HG03066 (cell line): ENCODE data around the gene STXBP6.
"Not testable (repeated sequence)": the region's sequence is repeated elsewhere in the genome, so short reads cannot be mapped to it uniquely, and the experiment has no call there.

ENCODE experiments used
- ATAC-seq: cut with Tn5 transposase; IDR thresholded peaks from one replicate; pipeline ENCODE4 v1.9.1; 2021; ENCODE audit warnings: low read depth; ENCODE audit not compliant: unreplicated experiment

The STXBP6 gene

DNA sequence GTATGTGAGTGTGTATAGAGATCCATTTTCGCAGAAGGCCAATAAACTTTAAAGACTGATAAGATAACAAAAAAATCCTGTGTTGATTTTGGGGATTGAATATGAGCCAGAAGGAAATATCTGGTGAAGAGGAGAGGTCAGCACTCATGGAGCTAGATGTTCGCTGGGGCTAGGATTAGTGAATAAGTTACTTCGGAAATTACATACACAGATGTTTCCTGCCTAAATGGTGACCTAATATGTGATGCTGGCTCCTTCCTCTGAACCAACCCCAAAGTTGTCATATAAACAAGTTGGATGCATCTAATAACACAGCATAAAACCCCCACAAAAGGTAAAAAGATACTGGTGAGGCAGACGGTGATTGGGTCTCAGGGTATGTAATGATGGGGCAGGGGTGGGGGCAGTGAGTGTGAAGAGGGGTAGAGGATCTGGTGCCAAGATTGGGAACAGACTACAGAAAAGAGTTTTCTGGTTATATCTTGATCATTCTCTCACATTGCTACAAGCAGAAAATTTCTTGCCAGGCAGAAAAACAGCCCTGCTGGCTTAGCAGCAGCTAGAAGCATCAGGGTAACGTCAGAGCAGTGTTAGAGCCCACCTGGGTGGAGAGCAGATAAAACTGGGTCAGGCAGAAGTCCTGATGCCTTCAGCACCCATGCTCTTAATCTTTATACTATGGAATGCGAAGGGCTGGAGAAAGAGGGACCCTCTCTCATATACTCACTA lies 275.6 kb downstream of the STXBP6 start:
- ATAC-seq, result no peak

DNA sequence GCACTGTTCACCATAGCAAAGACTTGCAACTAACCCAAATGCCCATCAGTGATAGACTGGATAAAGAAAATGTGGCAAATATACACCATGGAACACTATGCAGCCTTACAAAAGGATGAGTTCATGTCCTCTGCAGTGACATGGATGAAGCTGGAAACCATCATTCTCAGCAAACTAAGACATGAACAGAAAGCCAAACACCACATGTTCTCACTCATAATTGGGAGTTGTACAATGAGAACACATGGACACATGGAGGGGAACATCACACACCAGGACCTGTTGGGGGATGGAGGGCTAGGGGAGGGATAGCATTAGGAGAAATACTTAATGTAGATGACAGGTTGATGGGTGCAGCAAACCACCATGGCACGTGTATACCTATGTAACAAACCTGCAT lies 276.4 kb downstream of the STXBP6 start:
- not testable (repeated sequence) for ATAC-seq

DNA sequence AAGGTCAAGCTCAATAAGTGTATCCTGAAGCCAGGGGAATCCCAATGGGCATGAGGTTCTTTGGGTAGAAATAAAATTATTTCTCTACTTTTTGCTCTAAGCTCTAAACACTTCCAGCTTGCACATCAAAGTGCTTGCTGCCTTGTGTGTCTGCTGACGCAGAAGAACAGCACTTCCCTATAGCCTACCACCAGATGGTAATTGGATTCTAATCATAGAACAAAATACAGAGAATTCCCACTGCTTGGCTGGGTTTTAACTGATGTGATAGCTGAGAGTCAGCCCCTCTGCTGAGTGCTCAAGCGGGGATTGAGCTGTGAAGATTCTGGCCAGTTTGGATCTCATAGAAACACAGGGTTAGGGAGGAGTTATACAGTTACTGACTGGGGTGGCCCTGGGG lies 283.5 kb downstream of the STXBP6 start:
- ATAC-seq, result no peak

GRCh38 chr14:24761141-24761540 lies 288.8 kb downstream of the STXBP6 start:
- no peak for ATAC-seq
